ENCODE data around the gene ZNF607.

- TF ChIP-seq CTCF (conservative IDR thresholded peaks at IDR 0.05; ENCODE audit: low read length) (no peak), EZH2phosphoT487 (IDR thresholded peaks at IDR 0.05; ENCODE audit: borderline replicate concordance, low read depth, low read length) (no peak)
Measured at GRCh38 chr19:37669450-37669914, 50.1 kb downstream of the ZNF607 start.

Measured in OCI-LY7 (cell line).